ENCODE measurements around the gene NPIPB9. TPM values are rescaled to one million over a fixed set of nuclear protein-coding genes. Genes with fewer than 3 reads are reported as not detected.
"Not testable (repeated sequence)": the region's sequence is repeated elsewhere in the genome, so short reads cannot be mapped to it uniquely, and the experiment has no call there.

Gene NPIPB9
- total and polyA plus RNA-seq, 2 of the 4 experiments (the other 2 are of a cell fraction) = 0.15 TPM; not detected in 1

DNA sequence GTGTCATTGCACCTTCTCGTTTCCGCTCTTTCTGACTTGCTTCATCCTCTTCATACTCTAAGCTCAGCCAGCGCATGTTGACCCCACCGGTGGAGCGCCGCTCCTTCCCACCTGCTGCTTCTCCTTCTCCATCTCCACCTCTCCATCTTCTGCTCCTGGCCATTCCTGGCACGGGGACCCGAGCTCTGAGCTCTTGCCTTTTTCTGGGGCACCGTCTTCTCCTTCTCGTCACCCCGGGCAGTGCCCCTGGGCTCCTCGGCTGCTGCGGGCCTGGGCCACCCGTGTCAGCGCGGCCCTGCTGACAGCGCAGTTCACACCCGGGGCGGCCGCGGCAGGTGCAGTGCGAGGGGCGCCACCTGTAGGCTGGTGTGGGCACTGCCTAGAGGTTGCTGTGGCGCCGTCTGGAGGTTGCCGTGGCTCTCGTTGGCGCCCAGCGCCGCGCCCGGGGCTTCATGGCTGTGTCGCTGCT is 1.6 kb upstream of the NPIPB9 start:
- H4K8ac ChIP-seq (ENCODE audit: low read depth in 2 of 2, low read length in 2 of 2); H3K4me2 ChIP-seq (ENCODE audit: low read depth, low read length); POLR2A ChIA-PET (ENCODE audit: unreplicated experiment); H2AK5ac ChIP-seq (ENCODE audit: low read depth, low read length); intact Hi-C loops (cut with micrococcal nuclease); H3K4ac ChIP-seq (ENCODE audit: low read depth, low read length); CTCF ChIA-PET; H4K91ac ChIP-seq (ENCODE audit: insufficient read depth, low read depth, low read length); H3K27me3 ChIP-seq (ENCODE audit: control insufficient read depth, insufficient read depth, low read length); dilution Hi-C loops (cut with HindIII; ENCODE audit: low sequenced_read_pairs, unreplicated experiment); H3K18ac ChIP-seq (ENCODE audit: low read depth, low read length); H3K9me1 ChIP-seq (ENCODE audit: insufficient read depth, low read length); H2BK5ac ChIP-seq (ENCODE audit: low read depth, low read length, poor library complexity, severe bottlenecking); H4K5ac ChIP-seq (ENCODE audit: low read depth, low read length); H2BK120ac ChIP-seq (ENCODE audit: low read depth, low read length); H2BK15ac ChIP-seq (ENCODE audit: low read depth, low read length); H3K36me3 ChIP-seq (ENCODE audit: control insufficient read depth, insufficient read depth, low read length); H3K9me3 ChIP-seq (ENCODE audit: control insufficient read depth, insufficient read depth, low read length); DNase-seq; H2AFZ ChIP-seq (replicated peaks; ENCODE audit: low read length, poor library complexity); H3K23ac ChIP-seq (ENCODE audit: low read depth, low read length); H3K56ac ChIP-seq (ENCODE audit: extremely low read depth, insufficient read depth, low read length); H2AK9ac ChIP-seq (replicated peaks; ENCODE audit: low read depth, low read length, poor library complexity); H3K4me3 ChIP-seq (ENCODE audit: insufficient read depth, low read depth, low read length); H3K9ac ChIP-seq (ENCODE audit: low read depth, low read length); H2BK20ac ChIP-seq (ENCODE audit: low read depth, low read length); H3K79me1 ChIP-seq (ENCODE audit: low read depth in 1 of 2, low read length in 2 of 2); H4K20me1 ChIP-seq (ENCODE audit: insufficient read depth, low read length); H3K27ac ChIP-seq (ENCODE audit: insufficient read depth, low read length); H3K14ac ChIP-seq (replicated peaks; ENCODE audit: low read depth, low read length); BruUV-seq (replicated peaks); in situ Hi-C loops (cut with MboI; ENCODE audit: low sequenced_read_pairs); H3K4me1 ChIP-seq (ENCODE audit: control insufficient read depth, insufficient read depth, low read length): not testable (repeated sequence)
- WGBS, 2 experiments (ENCODE audit: extremely low coverage in 2 of 2, insufficient read length in 1 of 2) = no CpG with 5 or more reads among the region's 33 CpGs
- ATAC-seq (ENCODE audit: low read depth) = peak; percentile 99

DNA sequence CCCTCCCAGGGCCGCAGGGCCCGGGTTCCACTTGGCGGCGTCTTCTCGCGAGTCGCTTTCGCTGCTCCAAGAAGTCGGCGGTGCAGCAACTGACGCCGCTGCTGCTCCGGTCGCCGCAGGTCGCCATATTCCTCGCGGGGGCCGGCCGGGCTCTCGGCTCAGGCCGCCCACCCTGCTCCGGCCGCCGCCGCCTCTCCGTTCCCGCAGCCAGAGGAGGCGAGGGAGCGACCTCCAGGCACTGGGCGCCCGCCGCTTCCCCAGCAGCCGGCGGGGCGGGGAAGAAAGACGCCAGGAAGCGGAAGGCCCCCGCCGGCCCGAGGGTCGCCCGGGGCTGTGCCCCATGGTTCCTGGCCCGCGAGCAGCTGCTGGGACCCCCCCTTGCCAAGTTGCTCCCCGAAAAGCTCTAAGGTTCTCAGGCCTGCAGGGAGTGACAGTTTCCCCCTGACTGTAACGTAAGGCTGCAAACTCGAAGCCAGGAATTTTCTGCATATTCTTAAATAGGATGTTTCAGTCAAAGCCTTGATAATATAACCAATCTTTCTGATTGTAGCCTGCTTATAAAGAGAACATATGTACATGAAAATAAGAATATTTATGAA is 1.0 kb upstream of the NPIPB9 start:
- H2BK20ac ChIP-seq (ENCODE audit: low read depth, low read length); H4K5ac ChIP-seq (ENCODE audit: low read depth, low read length); dilution Hi-C loops (cut with HindIII; ENCODE audit: low sequenced_read_pairs, unreplicated experiment); H2AFZ ChIP-seq (replicated peaks; ENCODE audit: low read length, poor library complexity); H3K4me3 ChIP-seq (ENCODE audit: insufficient read depth, low read depth, low read length); H3K79me1 ChIP-seq (ENCODE audit: low read depth in 1 of 2, low read length in 2 of 2); in situ Hi-C loops (cut with MboI; ENCODE audit: low sequenced_read_pairs); H2BK5ac ChIP-seq (ENCODE audit: low read depth, low read length, poor library complexity, severe bottlenecking); H3K9me1 ChIP-seq (ENCODE audit: insufficient read depth, low read length); H3K36me3 ChIP-seq (ENCODE audit: control insufficient read depth, insufficient read depth, low read length); H4K20me1 ChIP-seq (ENCODE audit: insufficient read depth, low read length); H2BK120ac ChIP-seq (ENCODE audit: low read depth, low read length); CTCF ChIA-PET; H3K14ac ChIP-seq (replicated peaks; ENCODE audit: low read depth, low read length); H4K91ac ChIP-seq (ENCODE audit: insufficient read depth, low read depth, low read length); H4K8ac ChIP-seq (ENCODE audit: low read depth in 2 of 2, low read length in 2 of 2); intact Hi-C loops (cut with micrococcal nuclease); H2AK9ac ChIP-seq (replicated peaks; ENCODE audit: low read depth, low read length, poor library complexity); POLR2A ChIA-PET (ENCODE audit: unreplicated experiment); H3K27ac ChIP-seq (ENCODE audit: insufficient read depth, low read length); H2AK5ac ChIP-seq (ENCODE audit: low read depth, low read length); H3K9ac ChIP-seq (ENCODE audit: low read depth, low read length); H3K18ac ChIP-seq (ENCODE audit: low read depth, low read length); H3K4me2 ChIP-seq (ENCODE audit: low read depth, low read length); BruUV-seq (replicated peaks); H3K9me3 ChIP-seq (ENCODE audit: control insufficient read depth, insufficient read depth, low read length); H2BK15ac ChIP-seq (ENCODE audit: low read depth, low read length); DNase-seq; H3K27me3 ChIP-seq (ENCODE audit: control insufficient read depth, insufficient read depth, low read length); H3K4me1 ChIP-seq (ENCODE audit: control insufficient read depth, insufficient read depth, low read length); H3K4ac ChIP-seq (ENCODE audit: low read depth, low read length); H3K56ac ChIP-seq (ENCODE audit: extremely low read depth, insufficient read depth, low read length); H3K23ac ChIP-seq (ENCODE audit: low read depth, low read length): not testable (repeated sequence)
- ATAC-seq (ENCODE audit: low read depth) = peak; percentile 88
- WGBS, 2 experiments (ENCODE audit: extremely low coverage in 2 of 2, insufficient read length in 1 of 2) = no CpG with 5 or more reads among the region's 48 CpGs
